OCI-LY1 (cell line): ENCODE measurements around the gene NOP53.

Experiments used
- H2AFZ ChIP-seq: fragments of 200-600 bp; sonication (generic), shearing (Covaris generic); 2 replicates; pipeline ENCODE4 v1.6.0; 2014; ENCODE audit warnings: antibody characterized with exemption, mild to moderate bottlenecking, low read length
- H3F3A ChIP-seq: fragments of 200-600 bp; sonication (generic), shearing (Covaris generic); 2 replicates; pipeline ENCODE4 v1.6.0; 2014; ENCODE audit warnings: mild to moderate bottlenecking, antibody characterized with exemption, low read length, moderate library complexity; ENCODE audit not compliant: insufficient read depth
- H3K27ac ChIP-seq: fragments of 200-600 bp; sonication (generic); 2 replicates; pipeline ENCODE4 v1.5.1; 2014; ENCODE audit warnings: low read length, mixed run types, mild to moderate bottlenecking, low read depth; ENCODE audit not compliant: poor library complexity, severe bottlenecking
- H3K27me3 ChIP-seq: fragments of 200-600 bp; sonication (generic); 2 replicates; pipeline ENCODE4 v1.6.0; 2014; ENCODE audit warnings: antibody characterized with exemption, mild to moderate bottlenecking, low read length, moderate library complexity; ENCODE audit not compliant: insufficient read depth
- H3K36me3 ChIP-seq: fragments of 200-600 bp; sonication (generic); 2 replicates; pipeline ENCODE4 v1.6.1; 2014; ENCODE audit warnings: mild to moderate bottlenecking, antibody characterized with exemption, low read length, moderate library complexity, mixed read lengths; ENCODE audit not compliant: insufficient read depth
- H3K4me1 ChIP-seq: fragments of 200-600 bp; sonication (generic); 2 replicates; pipeline ENCODE4 v1.5.1; 2014; ENCODE audit warnings: mild to moderate bottlenecking, low read length, moderate library complexity; ENCODE audit not compliant: insufficient read depth, severe bottlenecking
- H3K4me2 ChIP-seq: fragments of 200-600 bp; sonication (generic), shearing (Covaris generic); 2 replicates; pipeline ENCODE4 v1.6.1; 2014; ENCODE audit warnings: low read length
- H3K4me3 ChIP-seq: fragments of 200-600 bp; sonication (generic); 2 replicates; pipeline ENCODE4 v1.5.1; 2014; ENCODE audit warnings: low read length, low read depth, mild to moderate bottlenecking, mixed read lengths; ENCODE audit not compliant: poor library complexity, severe bottlenecking
- H3K79me2 ChIP-seq: fragments of 200-600 bp; shearing (Covaris generic); 2 replicates; pipeline ENCODE4 v1.6.1; 2016; ENCODE audit warnings: mixed run types, low read length, mixed read lengths; ENCODE audit not compliant: insufficient read depth
- H3K9ac ChIP-seq: fragments of 200-600 bp; sonication (generic), shearing (Covaris generic); 2 replicates; pipeline ENCODE4 v1.6.1; 2014; ENCODE audit warnings: mild to moderate bottlenecking, low read length, mixed read lengths
- H3K9me2 ChIP-seq: fragments of 200-600 bp; sonication (generic), shearing (Covaris generic); 2 replicates; pipeline ENCODE4 v1.6.1; 2014; ENCODE audit warnings: low read depth, mild to moderate bottlenecking, low read length, mixed read lengths
- H3K9me3 ChIP-seq: fragments of 200-600 bp; shearing (Covaris generic); 2 replicates; pipeline ENCODE4 v1.6.1; 2014; ENCODE audit warnings: low read length, mixed read lengths
- H4K20me1 ChIP-seq: fragments of 200-600 bp; sonication (generic), shearing (Covaris generic); 2 replicates; pipeline ENCODE4 v1.6.0; 2016; ENCODE audit warnings: mild to moderate bottlenecking, low read length; ENCODE audit not compliant: insufficient read depth
- EZH2 ChIP-seq: fragments of 200-600 bp; sonication (generic), shearing (Covaris generic); IDR thresholded peaks from 2 replicates; pipeline ENCODE4 v1.8.0; 2017; ENCODE audit warnings: borderline replicate concordance, mixed run types, mild to moderate bottlenecking, antibody characterized with exemption, low read length, moderate library complexity, mixed read lengths
- TF ChIP-seq, protein P1 (sequence below): fragments of 200-600 bp; sonication (generic), shearing (Covaris generic); IDR thresholded peaks from 2 replicates; pipeline ENCODE4 v1.5.1; 2017; ENCODE audit warnings: mild to moderate bottlenecking, antibody characterized with exemption, low read length, moderate library complexity, mixed read lengths

NOP53 gene

DNA sequence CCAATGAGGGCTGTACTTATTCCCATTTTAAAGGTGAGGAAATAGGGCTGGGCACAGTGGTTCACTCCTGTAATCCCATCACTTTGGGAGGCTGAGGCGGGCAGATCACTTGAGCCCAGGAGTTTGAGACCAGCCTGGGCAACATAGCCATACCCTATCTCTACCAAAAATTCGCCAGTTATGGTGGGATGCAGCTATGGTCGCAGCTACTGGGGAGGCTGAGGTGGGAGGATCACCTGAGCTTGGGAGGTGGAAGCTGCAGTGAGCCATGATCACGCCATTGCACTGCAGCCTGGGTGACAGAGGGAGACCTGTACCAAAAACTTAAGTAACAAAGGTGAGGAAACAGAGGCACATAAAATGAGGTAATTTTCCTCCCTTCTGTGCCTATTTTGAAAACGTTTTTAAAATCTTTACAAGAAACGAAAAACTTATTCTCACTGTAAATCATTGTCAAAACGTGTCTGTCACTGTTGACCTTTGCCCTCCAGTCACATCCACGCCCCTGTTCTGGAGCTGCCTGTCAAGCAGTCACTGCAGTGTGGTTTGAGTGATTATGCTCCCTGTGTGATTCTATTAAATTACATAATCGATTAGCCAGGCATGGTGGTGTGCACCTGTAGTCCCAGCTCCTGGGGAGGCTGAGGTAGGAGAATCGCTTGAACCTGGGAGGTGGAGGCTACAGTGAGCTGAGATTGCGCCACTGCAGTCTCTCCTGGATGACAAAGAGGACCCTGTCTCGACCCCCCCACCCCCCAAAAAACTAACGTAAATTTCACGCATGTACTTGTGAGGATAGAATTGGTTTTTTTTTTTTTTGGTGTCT, 12.5 kb downstream of the NOP53 start:
- Histone ChIP-seq H2AFZ (no peak overlapping the region), H3K9me3 (no peaks in the 10 kb centered on the region), H3K4me1 (no peaks in the 10 kb centered on the region), H3K4me2 (no peak overlapping the region), H3K27ac (no peak overlapping the region), H3K36me3 (peaks cover 65% of the 10 kb centered on the region), H3K9ac (no peak overlapping the region), H3K27me3 (no peaks in the 10 kb centered on the region), H3K4me3 (no peak overlapping the region), H4K20me1 (no peaks in the 10 kb centered on the region), H3K9me2 (no peaks in the 10 kb centered on the region), H3F3A (no peaks in the 10 kb centered on the region), H3K79me2 (no peaks in the 10 kb centered on the region)
- TF ChIP-seq, protein P1, sequence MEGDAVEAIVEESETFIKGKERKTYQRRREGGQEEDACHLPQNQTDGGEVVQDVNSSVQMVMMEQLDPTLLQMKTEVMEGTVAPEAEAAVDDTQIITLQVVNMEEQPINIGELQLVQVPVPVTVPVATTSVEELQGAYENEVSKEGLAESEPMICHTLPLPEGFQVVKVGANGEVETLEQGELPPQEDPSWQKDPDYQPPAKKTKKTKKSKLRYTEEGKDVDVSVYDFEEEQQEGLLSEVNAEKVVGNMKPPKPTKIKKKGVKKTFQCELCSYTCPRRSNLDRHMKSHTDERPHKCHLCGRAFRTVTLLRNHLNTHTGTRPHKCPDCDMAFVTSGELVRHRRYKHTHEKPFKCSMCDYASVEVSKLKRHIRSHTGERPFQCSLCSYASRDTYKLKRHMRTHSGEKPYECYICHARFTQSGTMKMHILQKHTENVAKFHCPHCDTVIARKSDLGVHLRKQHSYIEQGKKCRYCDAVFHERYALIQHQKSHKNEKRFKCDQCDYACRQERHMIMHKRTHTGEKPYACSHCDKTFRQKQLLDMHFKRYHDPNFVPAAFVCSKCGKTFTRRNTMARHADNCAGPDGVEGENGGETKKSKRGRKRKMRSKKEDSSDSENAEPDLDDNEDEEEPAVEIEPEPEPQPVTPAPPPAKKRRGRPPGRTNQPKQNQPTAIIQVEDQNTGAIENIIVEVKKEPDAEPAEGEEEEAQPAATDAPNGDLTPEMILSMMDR: no peak
- no peak for TF ChIP-seq EZH2

DNA sequence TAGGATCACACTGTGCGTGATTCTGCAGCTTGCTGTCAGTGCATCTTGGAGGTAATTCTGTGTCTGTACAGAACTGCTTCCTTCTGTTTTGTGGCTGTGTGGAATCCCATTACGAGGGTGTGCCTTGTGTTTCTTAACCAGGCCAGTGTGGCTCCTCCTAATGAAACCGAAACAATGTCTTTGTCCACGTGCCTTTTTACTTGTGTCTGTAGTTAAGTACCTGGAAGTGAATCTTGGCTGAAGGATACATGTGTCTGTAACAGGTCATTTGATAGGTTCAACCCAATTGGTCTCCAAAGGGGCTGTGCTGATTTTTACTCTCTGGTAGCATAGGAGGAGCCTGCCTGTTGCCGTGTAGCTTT, 13.1 kb downstream of the NOP53 start:
- no peaks in the 10 kb centered on the region for H3K79me2 ChIP-seq
- H3K9ac ChIP-seq: no peak overlapping the region
- no peak for TF ChIP-seq EZH2
- TF ChIP-seq, protein P1: no peak
- H3K9me2 ChIP-seq: no peaks in the 10 kb centered on the region
- H4K20me1 ChIP-seq: no peaks in the 10 kb centered on the region
- peaks cover 59% of the 10 kb centered on the region for H3K36me3 ChIP-seq
- no peak overlapping the region for H3K27ac ChIP-seq
- H2AFZ ChIP-seq: no peak overlapping the region
- no peak overlapping the region for H3K4me3 ChIP-seq
- H3K9me3 ChIP-seq: no peaks in the 10 kb centered on the region
- H3K4me1 ChIP-seq: no peaks in the 10 kb centered on the region
- no peaks in the 10 kb centered on the region for H3K27me3 ChIP-seq
- H3K4me2 ChIP-seq: no peak overlapping the region
- no peaks in the 10 kb centered on the region for H3F3A ChIP-seq

DNA sequence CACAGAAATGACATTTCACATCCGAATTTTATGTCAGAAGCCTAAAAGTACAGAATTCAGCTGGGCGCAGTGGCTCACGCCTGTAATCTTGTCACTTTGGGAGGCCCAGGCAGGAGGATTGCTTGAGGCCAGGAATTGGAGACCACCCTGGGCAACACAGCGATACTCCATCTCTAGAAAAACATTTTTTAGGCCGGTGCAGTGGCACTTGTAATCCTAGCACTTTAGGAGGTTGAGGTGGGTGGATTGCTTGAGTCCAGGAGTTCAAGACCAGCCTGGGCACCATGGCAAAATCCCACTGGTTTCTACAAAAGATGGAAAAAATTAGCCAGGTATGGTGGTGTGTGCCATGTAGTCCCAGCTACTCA, 15.3 kb downstream of the NOP53 start:
- Histone ChIP-seq H4K20me1 (no peaks in the 10 kb centered on the region), H3F3A (no peaks in the 10 kb centered on the region), H3K4me3 (no peak overlapping the region)

More for the DNA sequence above, 15.3 kb downstream of the NOP53 start:
- no peaks in the 10 kb centered on the region for H3K4me1 ChIP-seq
- TF ChIP-seq EZH2: no peak
- TF ChIP-seq, protein P1: no peak
- H3K9ac ChIP-seq: no peak overlapping the region
- H2AFZ ChIP-seq: no peak overlapping the region
- H3K36me3 ChIP-seq: peaks cover 38% of the 10 kb centered on the region
- no peaks in the 10 kb centered on the region for H3K9me2 ChIP-seq
- H3K4me2 ChIP-seq: no peak overlapping the region
- no peaks in the 10 kb centered on the region for H3K9me3 ChIP-seq
- no peaks in the 10 kb centered on the region for H3K27me3 ChIP-seq
- H3K79me2 ChIP-seq: no peaks in the 10 kb centered on the region
- H3K27ac ChIP-seq: no peak overlapping the region
